Measurements from ENCODE around the gene LOC128125822.

- TF ChIP-seq CTCF (conservative IDR thresholded peaks at IDR 0.05) (no peak), EZH2 (IDR thresholded peaks at IDR 0.05; ENCODE audit: low read depth) (no peak)
Observed at GRCh38 chr6:63578757-63579156, 6.5 kb downstream of the LOC128125822 start.
